C4-2B (cell line): ENCODE data around the gene PHLDB1.
"Not testable (repeated sequence)": the region's sequence is repeated elsewhere in the genome, so short reads cannot be mapped to it uniquely, and the experiment has no call there.

ENCODE experiments used
- H3K27ac ChIP-seq: fragments of 450-650 bp; 2 replicates; pipeline ENCODE4 v1.5.1; 2017
- CTCF ChIP-seq: fragments of 450-650 bp; conservative IDR thresholded peaks from 2 replicates; pipeline ENCODE4 v1.5.1; 2017; ENCODE audit warnings: mild to moderate bottlenecking
- ZFX ChIP-seq: fragments of 450-650 bp; IDR thresholded peaks from 2 replicates; pipeline ENCODE4 v1.6.1; 2017

The PHLDB1 gene

GRCh38 chr11:118663902-118664301 is 56.5 kb downstream of the PHLDB1 start:
- no peak overlapping the region for H3K27ac ChIP-seq
- TF ChIP-seq CTCF (no peak), ZFX (no peak)

- TF ChIP-seq ZFX, result no peak
- TF ChIP-seq CTCF, result no peak
- no peak overlapping the region for H3K27ac ChIP-seq
These were observed 59.0 kb downstream of the PHLDB1 start for GRCh38 chr11:118666371-118666770.

GRCh38 chr11:118670063-118670462 is 62.6 kb downstream of the PHLDB1 start:
- TF ChIP-seq ZFX, result no peak
- H3K27ac ChIP-seq, result no peak overlapping the region

GRCh38 chr11:118671254-118671653 is 63.8 kb downstream of the PHLDB1 start:
- no peak overlapping the region for H3K27ac ChIP-seq
- TF ChIP-seq CTCF, result no peak
- TF ChIP-seq ZFX, result no peak

GRCh38 chr11:118672846-118673245 is 65.4 kb downstream of the PHLDB1 start:
- TF ChIP-seq CTCF (no peak; the same call in 1 of the 2 replicates), ZFX (no peak)
- H3K27ac ChIP-seq, result no peak overlapping the region

- TF ChIP-seq CTCF, result no peak
- TF ChIP-seq ZFX, result no peak
- no peak overlapping the region for H3K27ac ChIP-seq
These were observed 66.1 kb downstream of the PHLDB1 start for GRCh38 chr11:118673361-118674081.

GRCh38 chr11:118674082-118674435 is 66.6 kb downstream of the PHLDB1 start:
- no peak overlapping the region for H3K27ac ChIP-seq
- no peak for TF ChIP-seq CTCF

GRCh38 chr11:118677977-118678376 is 70.6 kb downstream of the PHLDB1 start:
- H3K27ac ChIP-seq, result no peak overlapping the region
- no peak for TF ChIP-seq ZFX
- TF ChIP-seq CTCF, result no peak

- not testable (repeated sequence) for H3K27ac ChIP-seq
These were observed 71.5 kb downstream of the PHLDB1 start for GRCh38 chr11:118678908-118679307.
